Left renal cortex interstitium (tissue), 4 donors: Measurements from ENCODE around the gene PEX5. TPM values are rescaled to one million over a fixed set of nuclear protein-coding genes. Genes with fewer than 3 reads are reported as not detected.

Experiments used
- DNase-seq, 4 donors: peaks; one replicate each; pipeline ENCODE4 v3.0.0-alpha.2; 2013; ENCODE audit warnings: low read depth in 4 of 4, low spot score in 2 of 4, missing footprints in 1 of 4
- polyA plus RNA-seq, 4 donors: library from polyadenylated mRNA; unstranded; fragments of 120-200 nt; gene quantifications; one replicate each; pipeline ENCODE4 v1.2.1, GENCODE V29; 2013; ENCODE audit not compliant: insufficient read length in 4 of 4

PEX5 gene
- 10 to 100 TPM; 41.6 to 51.6 (median 48.7) TPM for polyA plus RNA-seq

- DNase-seq = peak; percentile 62 to 89 (median 82)
Observed at GRCh38 chr12:7189398-7190267, at the start of gene PEX5. PEX5 (plus strand) TSS chr12:7189686; CDS start chr12:7190378, 692 bp downstream.

DNA sequence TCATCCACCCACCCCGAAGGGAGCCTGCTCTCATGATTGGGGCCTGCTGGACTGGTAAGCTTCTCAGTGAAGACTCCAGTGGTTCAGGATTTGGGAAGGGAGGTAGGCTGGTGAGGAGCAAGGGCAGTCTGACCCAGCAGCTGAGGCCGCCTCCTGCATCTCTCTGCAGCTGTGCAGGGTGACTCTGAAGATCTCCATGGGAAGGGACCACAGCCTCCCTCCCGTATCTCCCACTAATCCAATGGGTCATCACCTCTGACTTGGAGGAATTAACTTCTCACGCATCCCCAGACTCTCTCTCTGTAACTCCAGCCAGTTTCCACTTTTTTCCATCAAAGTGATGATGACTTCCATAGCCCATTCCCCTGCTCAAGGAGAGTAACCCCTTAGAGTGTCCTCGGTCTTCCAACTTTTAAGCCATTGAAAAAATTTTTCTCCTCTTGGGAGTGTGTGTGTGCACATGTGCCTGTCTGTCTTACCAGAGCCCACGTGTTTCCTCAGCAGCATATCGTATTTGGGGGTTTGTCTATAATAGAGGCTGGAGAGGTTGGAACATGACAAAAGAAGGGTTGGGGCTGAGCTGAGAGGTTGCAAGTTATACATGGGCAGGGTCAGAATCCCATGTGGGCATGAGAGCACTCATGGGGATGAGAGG is 48.0 kb upstream of the PEX5 start:
- no peak for DNase-seq

DNA sequence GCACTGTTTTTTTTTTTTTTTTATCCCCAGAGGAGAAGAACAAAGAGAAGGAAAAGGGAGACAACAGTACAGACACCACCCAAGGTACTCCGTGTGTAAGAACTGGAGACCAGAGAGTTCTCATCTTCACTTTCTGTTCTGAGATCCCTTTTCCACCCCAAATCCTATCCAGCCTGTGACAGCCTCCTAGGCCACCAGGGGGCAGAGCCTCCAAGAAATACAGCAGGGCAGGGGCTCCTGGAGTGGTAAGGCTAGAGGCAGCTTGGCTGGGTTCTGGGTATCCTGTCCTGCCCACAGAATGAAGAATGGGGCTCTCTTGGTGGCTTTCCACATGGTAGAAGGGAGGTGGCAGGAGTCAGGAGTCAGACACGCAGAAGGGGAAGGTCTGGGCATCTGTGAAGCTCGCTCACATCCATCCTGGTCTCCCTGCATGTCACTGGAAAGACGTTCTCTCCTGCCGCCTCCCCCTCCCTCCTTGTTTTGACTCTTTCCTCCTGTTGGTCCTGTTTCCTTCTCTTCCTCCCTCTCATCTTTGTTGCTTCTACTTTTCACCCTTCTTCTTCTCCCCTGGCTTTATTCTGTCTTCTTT is 47.3 kb upstream of the PEX5 start:
- no peak for DNase-seq

DNA sequence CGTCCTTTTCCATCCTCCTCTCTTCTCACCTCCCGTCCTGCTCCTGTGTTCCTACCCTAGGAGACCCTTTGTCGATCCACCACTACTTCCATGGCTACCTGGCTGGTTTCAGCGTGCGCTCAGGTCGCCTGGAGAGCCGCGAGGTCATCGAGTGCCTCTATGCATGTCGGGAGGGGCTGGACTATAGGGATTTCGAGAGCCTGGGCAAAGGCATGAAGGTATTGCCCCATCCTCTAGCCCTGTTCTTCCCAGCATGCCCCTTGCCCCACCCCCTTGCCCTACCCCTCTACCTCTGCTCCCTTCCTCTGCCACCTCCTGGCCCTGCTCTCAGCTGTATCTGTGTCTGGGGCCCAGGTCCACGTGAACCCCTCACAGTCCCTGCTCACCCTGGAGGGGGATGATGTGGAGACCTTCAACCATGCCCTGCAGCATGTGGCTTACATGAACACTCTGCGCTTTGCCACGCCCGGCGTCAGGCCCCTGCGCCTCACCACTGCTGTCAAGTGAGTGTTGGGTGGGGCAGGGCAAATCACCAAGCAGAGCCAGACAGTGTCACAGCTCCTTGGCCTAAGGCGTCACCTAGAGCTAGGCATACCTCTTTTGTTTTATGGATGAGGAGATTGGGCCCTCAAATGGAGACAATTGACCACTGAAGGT is 46.5 kb upstream of the PEX5 start:
- DNase-seq = no peak

GRCh38 chr12:7143564-7143963 is 45.9 kb upstream of the PEX5 start:
- DNase-seq = no peak

DNA sequence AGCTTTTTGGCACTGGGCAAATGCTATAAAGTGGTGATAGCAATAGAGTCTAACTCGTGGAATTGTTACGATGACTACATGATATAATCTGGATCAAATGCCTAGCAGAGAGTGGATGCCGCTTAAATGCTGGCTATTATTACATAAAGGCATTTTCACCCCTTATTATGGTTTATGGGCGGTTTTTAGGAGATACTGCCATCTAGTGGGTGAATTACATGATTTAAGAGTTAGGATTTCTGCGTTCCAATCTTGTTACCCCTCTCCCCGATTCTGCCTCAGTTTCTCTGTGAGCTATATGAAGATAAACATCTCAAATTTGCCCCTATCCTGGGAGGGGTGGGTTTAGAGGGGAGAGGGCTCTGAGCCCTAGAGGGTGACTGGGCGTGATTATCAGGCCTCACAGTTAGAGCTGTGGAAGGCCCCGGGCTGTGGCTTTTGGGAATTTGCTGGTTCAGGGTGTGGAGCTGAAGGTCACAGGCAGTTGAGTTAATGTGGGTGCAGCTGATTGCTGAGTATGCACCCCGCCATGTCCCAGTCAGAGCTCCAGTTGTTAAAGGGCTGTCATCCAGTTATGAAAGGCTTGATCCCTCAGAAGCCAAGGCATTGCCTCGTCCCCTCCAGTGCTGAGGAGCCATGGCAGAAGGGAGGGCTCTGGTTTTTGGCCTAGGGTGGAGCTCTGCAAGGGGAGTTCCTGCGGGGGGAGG is 44.9 kb upstream of the PEX5 start:
- DNase-seq = no peak

- no peak for DNase-seq
Observed at GRCh38 chr12:7145671-7146070, 43.8 kb upstream of the PEX5 start.

DNA sequence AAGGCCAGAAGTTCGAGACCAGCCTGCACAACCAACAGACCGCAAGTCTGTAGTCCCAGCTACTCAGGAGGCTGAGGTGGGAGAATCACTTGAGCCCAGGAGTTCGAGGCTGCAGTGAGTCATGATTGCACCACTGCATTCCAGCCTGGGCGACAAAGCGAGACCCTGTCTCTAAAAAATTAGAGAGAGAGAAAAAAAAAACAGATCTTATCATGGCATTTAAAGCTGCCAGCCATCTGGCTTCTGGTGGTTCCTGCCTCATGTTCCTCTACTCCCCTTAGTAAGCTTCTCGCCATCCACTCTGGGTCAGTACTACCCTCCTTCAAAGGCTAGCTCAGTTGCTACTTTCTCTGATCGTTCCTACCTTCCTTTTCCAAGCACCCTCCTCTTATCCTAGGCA is 43.3 kb upstream of the PEX5 start:
- DNase-seq = no peak

DNA sequence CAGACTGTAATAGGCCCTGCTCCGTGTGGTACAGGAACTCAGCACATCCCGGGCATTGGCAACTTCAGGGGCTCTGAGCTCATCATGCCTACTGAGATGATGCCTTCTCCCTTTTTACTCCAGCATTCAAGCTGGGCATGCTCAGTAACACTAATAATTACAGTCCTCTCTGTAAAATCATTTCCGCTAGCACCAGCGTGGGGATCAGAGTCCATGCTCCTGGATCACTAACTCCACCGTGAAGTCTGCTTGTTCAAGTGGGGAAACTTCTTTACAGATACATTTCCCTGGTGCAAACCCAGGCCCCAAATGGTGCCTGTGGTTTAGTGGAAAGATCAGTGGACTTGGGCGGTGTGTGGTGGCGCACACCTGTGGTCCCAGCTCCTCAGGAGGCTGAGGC is 42.6 kb upstream of the PEX5 start:
- DNase-seq = no peak

DNA sequence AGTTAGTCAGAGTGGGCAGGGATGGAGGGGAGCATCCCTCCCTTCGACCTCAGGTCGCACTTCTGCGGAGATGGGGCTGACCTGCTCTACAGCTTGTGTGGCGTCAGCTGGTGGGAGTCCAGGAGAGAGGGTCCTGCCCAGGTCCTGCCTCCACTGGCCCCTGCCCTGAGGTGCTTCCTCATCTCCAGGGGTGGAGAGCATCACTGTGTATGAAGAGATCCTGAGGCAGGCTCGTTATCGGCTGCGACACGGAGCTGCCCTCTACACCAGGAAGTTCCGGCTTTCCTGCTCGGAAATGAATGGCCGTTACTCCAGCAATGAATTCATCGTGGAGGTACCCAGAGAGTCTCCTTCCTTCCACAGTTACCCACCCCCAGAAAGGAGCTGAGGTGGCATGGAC is 39.1 kb upstream of the PEX5 start:
- no peak for DNase-seq

- DNase-seq = no peak
Observed at GRCh38 chr12:7150841-7151240, 38.6 kb upstream of the PEX5 start.

- DNase-seq = no peak
Observed at GRCh38 chr12:7151532-7151931, 38.0 kb upstream of the PEX5 start.

DNA sequence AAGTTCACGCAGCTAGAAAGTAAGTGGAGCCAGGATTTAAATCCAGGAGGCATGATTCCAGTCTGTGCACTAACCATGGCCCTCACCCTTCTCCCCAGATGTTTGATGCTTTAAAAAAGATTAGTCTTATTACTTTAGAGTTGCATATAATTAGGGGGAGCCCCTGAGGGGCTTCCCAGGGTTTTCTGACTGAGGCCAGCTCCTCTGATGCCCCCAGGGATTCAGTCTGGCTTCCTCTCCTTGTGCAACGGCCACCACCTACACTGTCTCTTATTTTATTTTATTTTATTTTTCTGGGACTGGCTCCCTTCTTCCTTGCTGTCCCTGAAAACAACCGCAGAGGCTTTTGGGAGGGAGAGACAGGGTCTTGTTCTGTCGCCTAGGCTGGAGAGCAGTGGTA is 36.7 kb upstream of the PEX5 start:
- no peak for DNase-seq

GRCh38 chr12:7154042-7154441 is 35.4 kb upstream of the PEX5 start:
- no peak for DNase-seq

GRCh38 chr12:7154901-7155470 is 34.5 kb upstream of the PEX5 start:
- no peak for DNase-seq

DNA sequence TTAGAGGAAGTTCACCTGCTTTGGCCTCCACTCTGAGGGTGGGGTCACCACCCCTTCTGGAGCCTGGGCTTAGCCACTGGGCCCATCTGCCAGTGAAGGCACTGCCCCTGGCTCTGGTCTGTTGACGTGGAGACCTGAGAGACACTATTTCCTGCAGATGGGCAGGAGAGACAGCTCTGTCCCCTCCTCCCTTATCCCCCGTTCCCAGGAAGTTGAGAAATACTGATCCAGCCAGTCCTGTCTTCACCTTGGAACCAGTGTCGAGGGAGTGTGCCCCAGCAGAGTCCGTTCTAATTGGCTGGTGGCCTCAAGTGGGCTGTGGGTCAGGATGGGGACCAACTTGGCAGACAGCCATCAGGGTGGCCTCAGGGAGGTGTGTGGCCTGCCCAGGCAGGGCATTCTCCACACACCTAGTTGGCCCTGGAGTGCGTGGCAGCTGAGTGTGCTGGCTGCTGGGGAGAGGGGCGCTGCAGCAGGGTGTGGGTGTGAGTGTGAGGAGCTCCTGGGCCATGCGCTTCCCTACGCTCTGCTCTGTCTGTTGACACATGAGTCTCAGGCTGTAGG is 33.9 kb upstream of the PEX5 start:
- DNase-seq = no peak

- no peak for DNase-seq
Observed at GRCh38 chr12:7156259-7157197, 33.0 kb upstream of the PEX5 start.

DNA sequence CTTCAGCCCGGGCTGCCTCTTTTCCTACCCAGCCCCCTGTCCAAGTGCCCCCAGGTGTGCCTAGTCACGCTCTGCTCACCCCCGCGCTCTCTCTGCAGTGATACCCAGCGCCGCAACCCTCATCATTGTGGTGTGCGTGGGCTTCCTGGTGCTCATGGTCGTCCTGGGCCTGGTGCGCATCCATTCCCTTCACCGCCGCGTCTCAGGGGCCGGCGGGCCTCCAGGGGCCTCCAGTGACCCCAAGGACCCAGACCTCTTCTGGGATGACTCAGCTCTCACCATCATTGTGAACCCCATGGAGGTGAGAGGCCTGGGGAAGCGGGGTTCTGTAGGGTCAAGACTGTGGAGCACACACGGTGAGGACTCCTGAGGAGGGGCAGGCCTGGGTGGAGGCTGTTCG is 32.1 kb upstream of the PEX5 start:
- DNase-seq = no peak
